HFFc6 (cell line): ENCODE results near the gene PCBD2. TPM values are rescaled to one million over a fixed set of nuclear protein-coding genes. Genes with fewer than 3 reads are reported as not detected.
A peak's percentile ranks its signal among the peaks of the same experiment; 100 is the strongest.
"Not testable (repeated sequence)": the region's sequence is repeated elsewhere in the genome, so short reads cannot be mapped to it uniquely, and the experiment has no call there.

Source experiments
- DNase-seq: peaks from one replicate; pipeline ENCODE4 v3.0.0-alpha.2; 2018
- H3K27ac Mint-ChIP-seq: 2 replicates; pipeline ENCODE4 v1.8.0; 2020; ENCODE audit warnings: mild to moderate bottlenecking, mixed read lengths
- H3K27me3 Mint-ChIP-seq: 2 replicates; pipeline ENCODE4 v1.8.0; 2021; ENCODE audit warnings: mild to moderate bottlenecking, moderate library complexity, mixed read lengths; ENCODE audit not compliant: insufficient read depth
- H3K36me3 Mint-ChIP-seq: 2 replicates; pipeline ENCODE4 v1.8.0; 2021; ENCODE audit warnings: low read depth, mixed read lengths
- H3K4me1 Mint-ChIP-seq: 2 replicates; pipeline ENCODE4 v1.8.0; 2020; ENCODE audit warnings: low read depth, mixed read lengths
- H3K4me3 Mint-ChIP-seq: 2 replicates; pipeline ENCODE4 v1.8.0; 2020; ENCODE audit warnings: mild to moderate bottlenecking, moderate library complexity, mixed read lengths
- H3K9me3 Mint-ChIP-seq: 2 replicates; pipeline ENCODE4 v1.8.0; 2020; ENCODE audit warnings: mild to moderate bottlenecking, mixed read lengths
- CTCF ChIP-seq: fragments of 200-600 bp; sonication (generic); IDR thresholded peaks from 2 replicates; pipeline ENCODE4 v1.5.0; 2021; ENCODE audit warnings: antibody characterized with exemption, mild to moderate bottlenecking
- long read RNA-seq: library from polyadenylated mRNA; unstranded; transcript quantifications from one replicate; pipeline ENCODE4 v2.0.0, GENCODE V29; 2019
- total RNA-seq, 6 experiments: library from RNA; stranded (reverse); fragmentation: NEBNext Ultra II Directional; extraction: Animal tissue kit (Norgen Biotek cat#: 25700); gene quantifications; 2 replicates in 1 of 6; 3 replicates in 5 of 6; pipeline ENCODE4 v1.2.3, GENCODE V29; 2021

The PCBD2 gene
- 10 to 100 TPM in 3 of 6 experiments, 1 to 10 TPM in 3; 8.6 to 11.4 (median 10.0) TPM for total RNA-seq
- long read RNA-seq, transcript PCBD2-201 (4 exons, 1,223 nt): major isoform, 7 of 9 reads
- long read RNA-seq, partial matches to known transcripts: 0 of 9 reads
- long read RNA-seq, other reads (novel, unspliced or antisense): 2 of 9 reads

- Mint-ChIP-seq H3K4me1 (peaks cover 22% of the 10 kb centered on the region), H3K4me3 (peak within 1 kb of the TSS; percentile 98), H3K27me3 (no peaks in the 10 kb centered on the region; the same call in 1 of the 2 replicates), H3K9me3 (no peaks in the 10 kb centered on the region), H3K36me3 (peaks cover 9% of the 10 kb centered on the region), H3K27ac (peak within 1 kb of the TSS; percentile 96)
- TF ChIP-seq CTCF: peak; percentile 93
- DNase-seq: peak; percentile 85
Measured at GRCh38 chr5:134904610-134905245, at the start of gene PCBD2. Gene PCBD2 (plus strand): TSS chr5:134905131. CDS start chr5:134905140, 9 bp downstream.

GRCh38 chr5:134856465-134856864 lies 48.5 kb upstream of the PCBD2 start:
- H3K4me1 Mint-ChIP-seq, H3K27me3 Mint-ChIP-seq, H3K9me3 Mint-ChIP-seq, H3K4me3 Mint-ChIP-seq, H3K27ac Mint-ChIP-seq, DNase-seq: not testable (repeated sequence)
- peaks cover 16% of the 10 kb centered on the region; the same call in 1 of the 2 replicates for H3K36me3 Mint-ChIP-seq

- Mint-ChIP-seq H3K27ac (no peak overlapping the region), H3K36me3 (peaks cover 16% of the 10 kb centered on the region; the same call in 1 of the 2 replicates)
Measured at GRCh38 chr5:134857401-134857800, 47.5 kb upstream of the PCBD2 start.

GRCh38 chr5:134864707-134865106 lies 40.2 kb upstream of the PCBD2 start:
- H3K36me3 Mint-ChIP-seq: peaks cover 6% of the 10 kb centered on the region; the same call in 1 of the 2 replicates
- no peak for TF ChIP-seq CTCF
- no peak overlapping the region for H3K4me3 Mint-ChIP-seq
- H3K27ac Mint-ChIP-seq: no peak overlapping the region
- DNase-seq: no peak
- H3K9me3 Mint-ChIP-seq: no peaks in the 10 kb centered on the region
- H3K4me1 Mint-ChIP-seq: no peaks in the 10 kb centered on the region
- H3K27me3 Mint-ChIP-seq: no peaks in the 10 kb centered on the region; the same call in 1 of the 2 replicates

More at GRCh38 chr5:134857401-134857800, 47.5 kb upstream of the PCBD2 start:
- no peak for DNase-seq
- Mint-ChIP-seq H3K4me1 (peaks cover 1% of the 10 kb centered on the region; the same call in 1 of the 2 replicates), H3K9me3 (no peaks in the 10 kb centered on the region), H3K4me3 (no peak overlapping the region), H3K27me3 (no peaks in the 10 kb centered on the region; the same call in 1 of the 2 replicates)
- no peak for TF ChIP-seq CTCF

GRCh38 chr5:134873494-134873893 lies 31.4 kb upstream of the PCBD2 start:
- no peak for TF ChIP-seq CTCF
- Mint-ChIP-seq H3K4me3 (peak overlapping the region; percentile 93; the same call in 1 of the 2 replicates), H3K27me3 (no peaks in the 10 kb centered on the region; the same call in 1 of the 2 replicates), H3K4me1 (peaks cover 25% of the 10 kb centered on the region), H3K27ac (peak overlapping the region; percentile 99), H3K36me3 (peaks cover 14% of the 10 kb centered on the region), H3K9me3 (no peaks in the 10 kb centered on the region)
- no peak for DNase-seq
